HepG2 (cell line): ENCODE data around the gene IRAK1BP1. TPM values are rescaled to one million over a fixed set of nuclear protein-coding genes. Genes with fewer than 3 reads are reported as not detected.

ENCODE experiments used
- ATF7-NPFF ChIP-seq: sonication (generic); formaldehyde crosslinking; IDR thresholded peaks from 2 replicates; pipeline ENCODE4 v1.8.1; 2023; ENCODE audit warnings: mild to moderate bottlenecking, low read depth, missing genetic modification reagents, moderate library complexity
- CCAR2 ChIP-seq: fragments of 200-400 bp; formaldehyde crosslinking; optimal IDR thresholded peaks from 2 replicates; pipeline ENCODE3; 2018; ENCODE audit warnings: low read depth, mild to moderate bottlenecking, low read length, moderate library complexity
- KDM3A ChIP-seq: IDR thresholded peaks from 2 replicates; pipeline ENCODE4 v1.6.1; 2018; ENCODE audit warnings: low read depth, missing compliant biosample characterization
- KIAA2018 ChIP-seq: sonication (generic); formaldehyde crosslinking; IDR thresholded peaks from 2 replicates; pipeline ENCODE4 v1.5.0; 2020; ENCODE audit warnings: mild to moderate bottlenecking, missing genetic modification reagents, borderline replicate concordance
- NR2F6 ChIP-seq, 2 experiments: IDR thresholded peaks; 2 replicates each; pipeline ENCODE4 v1.6.1; 2016; ENCODE audit warnings: antibody characterized with exemption in 1 of 2, mild to moderate bottlenecking in 1 of 2
- REL ChIP-seq: sonication (generic); formaldehyde crosslinking; conservative IDR thresholded peaks from 2 replicates; pipeline ENCODE4 v1.8.0; 2022; ENCODE audit warnings: mild to moderate bottlenecking, missing genetic modification reagents, moderate library complexity
- SMC3 ChIP-seq: IDR thresholded peaks from 2 replicates; pipeline ENCODE4 v1.6.1; 2011; ENCODE audit warnings: low read length, improper control_type of control experiment
- SP2 ChIP-seq: sonication (generic); formaldehyde crosslinking; IDR thresholded peaks from 2 replicates; pipeline ENCODE4 v1.5.1; 2020; ENCODE audit warnings: mild to moderate bottlenecking, missing genetic modification reagents
- ZC3H4 ChIP-seq: sonication (generic); formaldehyde crosslinking; IDR thresholded peaks from 2 replicates; pipeline ENCODE4 v1.4.0; 2020; ENCODE audit warnings: missing genetic modification reagents, borderline replicate concordance
- ZMYM2 ChIP-seq: sonication (generic); formaldehyde crosslinking; IDR thresholded peaks from 2 replicates; pipeline ENCODE4 v1.8.0; 2022; ENCODE audit warnings: mild to moderate bottlenecking, missing genetic modification reagents
- ZNF17 ChIP-seq: sonication (generic); formaldehyde crosslinking; IDR thresholded peaks from 2 replicates; pipeline ENCODE4 v1.5.0; 2020; ENCODE audit warnings: mild to moderate bottlenecking, missing genetic modification reagents
- ZNF3 ChIP-seq: IDR thresholded peaks from 2 replicates; pipeline ENCODE4 v1.7.0; 2017; ENCODE audit warnings: inconsistent platforms
- ZNF343 ChIP-seq: sonication (generic); formaldehyde crosslinking; IDR thresholded peaks from 2 replicates; pipeline ENCODE4 v1.4.0; 2020; ENCODE audit warnings: mild to moderate bottlenecking, missing genetic modification reagents
- ZNF567 ChIP-seq: sonication (generic); formaldehyde crosslinking; IDR thresholded peaks from 2 replicates; pipeline ENCODE4 v1.8.1; 2023; ENCODE audit warnings: mild to moderate bottlenecking, missing genetic modification reagents, borderline replicate concordance
- ZNF597 ChIP-seq: sonication (generic); formaldehyde crosslinking; IDR thresholded peaks from 2 replicates; pipeline ENCODE4 v1.5.0; 2020; ENCODE audit warnings: missing genetic modification reagents
- ZNF777 ChIP-seq: sonication (generic); formaldehyde crosslinking; IDR thresholded peaks from 2 replicates; pipeline ENCODE4 v1.4.0; 2020; ENCODE audit warnings: missing genetic modification reagents
- polyA plus RNA-seq, 8 experiments: library from polyadenylated mRNA; depleted of rRNA in 3 of 8; stranded (reverse) in 7 of 8; unstranded in 1 of 8; fragments of >200 nt; fragmentation: Illumina TruSeq in 4 of 8; extraction: Trizol in 4 of 8; gene quantifications; 2 replicates each; pipeline versions ENCODE4 v1.2.1 to v1.2.3, GENCODE V29; 2011 to 2016; ENCODE audit warnings: low read depth in 4 of 8, missing spikeins in 1 of 8, mixed read lengths in 1 of 8; ENCODE audit not compliant: insufficient read depth in 1 of 8
- total RNA-seq, 5 experiments: library from RNA; depleted of rRNA; stranded (reverse); fragments of >200 nt; fragmentation: Illumina TruSeq; extraction: Trizol; gene quantifications; 2 replicates each; pipeline ENCODE4 v1.2.3, GENCODE V29; 2016; ENCODE audit warnings: low read depth in 1 of 5
- TF ChIP-seq, protein P1 (sequence below): conservative IDR thresholded peaks from 2 replicates; pipeline ENCODE4 v1.6.1; 2018; ENCODE audit warnings: missing genetic modification reagents
- TF ChIP-seq, protein P2 (sequence below): sonication (generic); formaldehyde crosslinking; IDR thresholded peaks from 2 replicates; pipeline ENCODE4 v1.5.0; 2020; ENCODE audit warnings: mild to moderate bottlenecking, missing genetic modification reagents, moderate library complexity

The IRAK1BP1 gene
- total and polyA plus RNA-seq, 2 of the 13 experiments (the other 11 are each of a cell fraction or from before 2014, with no cell fraction given) = 0.86 to 1.5 TPM

- TF ChIP-seq KIAA2018 (no peak), ATF7-NPFF (no peak), CCAR2 (no peak), ZMYM2 (CRISPR knock-in tag) (no peak), ZNF777 (peak; percentile 82), ZNF17 (no peak), NR2F6 (IDR thresholded peaks at IDR 0.05) (no peak), NR2F6 (CRISPR knock-in tag; IDR thresholded peaks at IDR 0.05) (no peak), ZC3H4 (no peak), ZNF3 (CRISPR knock-in tag) (no peak), ZNF343 (CRISPR knock-in tag) (no peak), ZNF567 (CRISPR knock-in tag) (no peak), KDM3A (CRISPR knock-in tag) (peak; percentile 81; the same call in 1 of the 2 replicates), REL (CRISPR knock-in tag) (no peak), ZNF597 (no peak), SMC3 (no peak), SP2 (CRISPR knock-in tag) (no peak)
- TF ChIP-seq, protein P1, sequence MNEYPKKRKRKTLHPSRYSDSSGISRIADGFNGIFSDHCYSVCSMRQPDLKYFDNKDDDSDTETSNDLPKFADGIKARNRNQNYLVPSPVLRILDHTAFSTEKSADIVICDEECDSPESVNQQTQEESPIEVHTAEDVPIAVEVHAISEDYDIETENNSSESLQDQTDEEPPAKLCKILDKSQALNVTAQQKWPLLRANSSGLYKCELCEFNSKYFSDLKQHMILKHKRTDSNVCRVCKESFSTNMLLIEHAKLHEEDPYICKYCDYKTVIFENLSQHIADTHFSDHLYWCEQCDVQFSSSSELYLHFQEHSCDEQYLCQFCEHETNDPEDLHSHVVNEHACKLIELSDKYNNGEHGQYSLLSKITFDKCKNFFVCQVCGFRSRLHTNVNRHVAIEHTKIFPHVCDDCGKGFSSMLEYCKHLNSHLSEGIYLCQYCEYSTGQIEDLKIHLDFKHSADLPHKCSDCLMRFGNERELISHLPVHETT = no peak
- TF ChIP-seq, protein P2, sequence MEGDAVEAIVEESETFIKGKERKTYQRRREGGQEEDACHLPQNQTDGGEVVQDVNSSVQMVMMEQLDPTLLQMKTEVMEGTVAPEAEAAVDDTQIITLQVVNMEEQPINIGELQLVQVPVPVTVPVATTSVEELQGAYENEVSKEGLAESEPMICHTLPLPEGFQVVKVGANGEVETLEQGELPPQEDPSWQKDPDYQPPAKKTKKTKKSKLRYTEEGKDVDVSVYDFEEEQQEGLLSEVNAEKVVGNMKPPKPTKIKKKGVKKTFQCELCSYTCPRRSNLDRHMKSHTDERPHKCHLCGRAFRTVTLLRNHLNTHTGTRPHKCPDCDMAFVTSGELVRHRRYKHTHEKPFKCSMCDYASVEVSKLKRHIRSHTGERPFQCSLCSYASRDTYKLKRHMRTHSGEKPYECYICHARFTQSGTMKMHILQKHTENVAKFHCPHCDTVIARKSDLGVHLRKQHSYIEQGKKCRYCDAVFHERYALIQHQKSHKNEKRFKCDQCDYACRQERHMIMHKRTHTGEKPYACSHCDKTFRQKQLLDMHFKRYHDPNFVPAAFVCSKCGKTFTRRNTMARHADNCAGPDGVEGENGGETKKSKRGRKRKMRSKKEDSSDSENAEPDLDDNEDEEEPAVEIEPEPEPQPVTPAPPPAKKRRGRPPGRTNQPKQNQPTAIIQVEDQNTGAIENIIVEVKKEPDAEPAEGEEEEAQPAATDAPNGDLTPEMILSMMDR (CRISPR knock-in tag) = peak; percentile 38; the same call in 1 of the 2 replicates
These were observed at the start of gene IRAK1BP1 (continued) for GRCh38 chr6:78867370-78868040.
